IPS DF 4.7 (cell line): ENCODE measurements around the gene MRPS27.

Experiments
- DNase-seq: peaks from one replicate; pipeline ENCODE4 v3.0.0-alpha.2; 2013; ENCODE audit warnings: low spot score; ENCODE audit errors: extremely low read depth

MRPS27 gene

DNA sequence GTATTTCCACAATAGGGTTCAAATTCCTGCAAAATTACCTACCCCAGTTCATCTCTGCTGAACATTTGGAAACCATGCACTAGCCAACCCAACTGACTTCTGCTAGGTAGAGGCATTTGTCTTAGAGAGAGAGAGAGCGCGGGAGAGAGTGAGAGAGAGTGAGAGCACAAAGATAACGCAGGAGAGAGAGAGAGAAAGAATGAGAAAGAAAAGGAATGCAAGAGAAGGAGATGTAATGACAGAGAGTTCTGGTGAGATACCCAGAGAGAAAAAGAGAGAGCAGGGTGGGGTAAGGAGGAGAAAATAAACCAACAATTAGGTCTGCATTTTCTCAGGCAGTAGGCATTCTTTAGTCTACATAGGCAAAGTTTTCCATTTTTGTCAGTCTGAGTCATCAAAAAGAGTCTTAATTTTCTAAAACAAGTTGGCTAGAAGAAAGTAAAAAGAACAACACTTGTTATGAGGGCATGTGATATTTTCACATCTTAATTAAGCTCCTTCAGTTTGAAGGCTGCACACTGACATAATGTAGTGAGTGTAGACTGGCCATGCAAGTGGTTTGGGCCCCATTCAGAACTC lies 114.5 kb downstream of the MRPS27 start:
- no peak for DNase-seq

DNA sequence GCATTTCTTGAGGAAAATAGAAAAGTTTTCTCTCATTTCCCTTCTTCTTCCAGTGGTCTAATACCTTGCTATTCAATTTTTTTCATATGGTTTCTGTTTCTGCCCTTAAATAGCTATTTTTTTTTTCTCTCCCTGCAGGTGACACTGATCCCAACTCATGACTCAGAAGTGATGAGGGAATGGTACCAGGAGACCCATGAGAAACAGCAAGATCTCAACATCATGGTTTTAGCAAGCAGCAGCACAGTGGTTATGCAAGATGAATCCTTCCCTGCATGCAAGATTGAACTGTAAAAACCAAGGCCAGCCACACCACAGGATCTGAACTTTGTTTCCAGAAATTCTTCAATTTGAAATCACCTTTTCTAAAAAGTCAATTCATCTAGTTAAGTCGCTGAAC lies 115.1 kb downstream of the MRPS27 start:
- DNase-seq, result no peak

DNA sequence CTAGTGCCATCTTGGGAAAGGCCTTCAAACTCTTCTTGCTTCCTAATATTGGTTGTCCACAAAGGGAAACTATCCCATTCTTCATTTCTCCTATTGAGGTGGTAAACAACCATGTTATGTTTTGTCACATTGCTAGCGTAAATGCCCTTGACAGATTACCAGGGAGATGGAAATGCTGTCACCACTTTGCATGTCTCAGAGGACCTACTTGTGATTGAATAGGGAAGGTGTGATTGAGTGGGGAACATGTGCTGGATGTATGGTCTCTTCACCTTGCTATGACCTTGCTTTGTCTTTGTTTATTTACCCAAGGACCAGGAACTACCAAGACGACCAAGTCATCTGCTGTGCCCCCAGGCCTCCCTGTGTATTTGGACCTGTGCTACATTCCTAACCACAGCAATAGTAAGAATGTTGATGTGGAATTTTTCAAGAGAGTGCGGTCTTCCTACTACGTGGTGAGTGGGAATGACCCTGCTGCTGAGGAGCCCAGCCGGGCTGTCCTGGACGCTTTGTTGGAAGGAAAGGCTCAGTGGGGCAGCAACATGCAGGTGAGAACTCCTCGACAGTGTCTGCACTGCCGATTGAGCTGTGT lies 116.7 kb downstream of the MRPS27 start:
- DNase-seq, result no peak

DNA sequence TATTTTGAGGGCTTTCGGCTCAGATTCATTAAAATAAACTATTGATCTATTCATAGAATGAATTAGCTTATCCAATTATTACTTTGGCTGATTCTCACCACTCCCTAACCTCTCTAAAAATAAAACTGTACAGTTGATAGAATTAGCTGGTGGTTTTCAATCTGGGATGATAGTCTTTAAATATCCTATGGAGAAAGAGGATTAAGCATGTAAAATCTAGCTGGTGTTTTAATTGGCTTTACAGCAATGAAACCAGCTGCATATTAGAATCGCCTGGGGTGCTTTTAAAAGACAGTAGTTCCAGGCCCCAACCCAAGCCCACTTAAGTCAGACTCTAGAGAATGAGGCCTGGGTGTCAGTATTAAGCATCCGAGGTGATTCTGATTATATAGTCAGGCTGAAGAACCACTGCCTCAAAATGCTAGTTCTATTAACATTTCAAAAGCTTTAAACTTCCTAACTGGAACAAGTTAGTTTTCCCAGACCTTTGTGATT lies 117.7 kb downstream of the MRPS27 start:
- DNase-seq, result no peak

DNA sequence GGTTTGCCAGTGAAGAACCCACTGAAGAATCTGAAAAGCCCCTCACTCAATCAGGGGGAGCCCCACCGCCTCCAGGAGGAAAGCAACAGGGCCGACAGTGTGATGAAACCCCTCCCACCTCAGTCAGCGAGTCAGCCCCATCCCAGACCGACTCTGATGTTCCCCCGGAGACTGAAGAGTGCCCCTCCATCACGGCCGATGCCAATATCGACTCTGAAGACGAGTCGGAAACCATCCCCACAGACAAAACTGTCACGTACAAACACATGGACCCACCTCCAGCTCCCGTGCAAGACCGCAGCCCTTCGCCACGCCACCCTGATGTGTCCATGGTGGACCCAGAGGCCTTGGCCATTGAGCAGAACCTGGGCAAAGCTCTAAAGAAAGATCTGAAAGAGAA lies 120.4 kb downstream of the MRPS27 start:
- no peak for DNase-seq

DNA sequence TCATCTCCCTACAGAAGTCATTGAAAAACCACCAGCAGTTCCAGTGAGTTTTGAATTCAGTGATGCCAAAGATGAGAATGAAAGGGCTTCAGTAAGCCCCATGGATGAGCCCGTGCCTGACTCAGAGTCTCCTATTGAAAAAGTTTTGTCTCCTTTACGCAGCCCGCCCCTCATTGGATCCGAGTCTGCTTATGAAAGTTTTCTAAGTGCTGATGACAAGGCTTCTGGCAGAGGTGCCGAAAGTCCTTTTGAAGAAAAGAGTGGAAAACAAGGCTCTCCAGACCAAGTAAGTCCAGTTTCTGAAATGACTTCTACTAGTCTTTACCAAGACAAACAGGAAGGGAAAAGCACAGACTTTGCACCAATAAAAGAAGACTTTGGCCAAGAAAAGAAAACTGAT lies 122.6 kb downstream of the MRPS27 start:
- DNase-seq, result no peak

DNA sequence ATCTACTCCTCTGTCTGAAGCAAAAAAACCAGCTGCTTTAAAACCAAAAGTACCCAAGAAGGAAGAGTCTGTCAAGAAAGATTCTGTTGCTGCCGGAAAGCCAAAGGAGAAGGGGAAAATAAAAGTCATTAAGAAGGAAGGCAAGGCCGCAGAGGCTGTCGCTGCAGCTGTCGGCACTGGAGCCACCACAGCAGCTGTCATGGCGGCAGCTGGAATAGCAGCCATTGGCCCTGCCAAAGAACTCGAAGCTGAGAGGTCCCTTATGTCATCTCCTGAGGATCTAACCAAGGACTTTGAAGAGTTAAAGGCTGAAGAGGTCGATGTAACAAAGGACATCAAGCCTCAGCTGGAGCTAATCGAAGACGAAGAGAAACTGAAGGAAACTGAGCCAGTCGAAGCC lies 124.5 kb downstream of the MRPS27 start:
- no peak for DNase-seq

DNA sequence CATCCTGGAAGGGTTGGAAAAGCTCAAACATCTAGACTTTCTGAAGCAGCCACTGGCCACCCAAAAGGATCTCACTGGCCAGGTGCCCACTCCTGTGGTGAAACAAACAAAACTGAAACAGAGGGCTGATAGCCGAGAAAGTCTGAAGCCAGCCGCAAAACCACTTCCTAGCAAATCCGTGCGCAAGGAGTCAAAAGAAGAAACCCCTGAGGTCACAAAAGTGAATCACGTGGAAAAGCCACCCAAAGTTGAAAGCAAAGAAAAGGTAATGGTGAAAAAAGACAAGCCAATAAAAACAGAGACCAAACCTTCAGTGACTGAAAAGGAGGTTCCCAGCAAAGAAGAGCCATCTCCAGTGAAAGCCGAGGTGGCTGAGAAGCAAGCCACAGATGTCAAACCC lies 125.2 kb downstream of the MRPS27 start:
- DNase-seq, result no peak

DNA sequence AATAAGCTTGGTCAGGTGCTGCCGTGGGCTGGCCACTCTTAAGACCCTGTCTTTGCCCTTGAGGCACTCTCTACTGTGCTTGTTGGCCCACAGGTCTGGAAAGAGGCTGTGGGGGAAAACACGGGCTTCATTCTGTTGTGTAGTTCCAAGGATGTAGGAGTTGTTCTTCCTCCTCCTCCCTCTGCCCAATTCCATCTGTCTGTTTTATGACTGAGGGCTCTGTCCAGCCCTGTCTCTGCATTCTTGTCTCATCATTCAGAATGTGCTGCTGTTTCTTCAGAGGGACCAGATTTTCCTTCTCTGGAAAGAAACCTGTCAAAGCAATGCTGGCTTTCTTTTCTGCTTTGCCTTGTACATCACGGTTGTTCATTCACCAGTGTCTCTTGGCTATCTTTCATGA lies 128.6 kb downstream of the MRPS27 start:
- DNase-seq, result no peak

DNA sequence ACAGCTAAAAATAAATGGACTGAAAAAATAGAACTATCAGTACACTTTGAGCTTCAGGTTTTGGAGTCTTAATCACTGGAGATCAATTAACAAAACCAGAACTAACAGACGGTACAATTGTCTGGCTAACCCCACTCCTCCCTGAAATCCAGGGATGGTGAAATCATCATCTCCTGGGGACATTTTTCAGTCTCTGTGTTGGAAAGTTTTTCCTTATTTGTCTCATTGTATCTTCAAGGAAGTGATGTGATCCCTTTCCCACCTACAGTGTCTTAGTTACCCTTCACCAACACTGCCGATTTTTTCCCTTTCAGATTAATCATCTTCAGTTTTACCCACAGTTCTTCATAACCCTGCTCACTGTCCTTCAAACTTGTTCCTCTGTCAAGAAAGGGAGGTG lies 130.9 kb downstream of the MRPS27 start:
- DNase-seq, result no peak

DNA sequence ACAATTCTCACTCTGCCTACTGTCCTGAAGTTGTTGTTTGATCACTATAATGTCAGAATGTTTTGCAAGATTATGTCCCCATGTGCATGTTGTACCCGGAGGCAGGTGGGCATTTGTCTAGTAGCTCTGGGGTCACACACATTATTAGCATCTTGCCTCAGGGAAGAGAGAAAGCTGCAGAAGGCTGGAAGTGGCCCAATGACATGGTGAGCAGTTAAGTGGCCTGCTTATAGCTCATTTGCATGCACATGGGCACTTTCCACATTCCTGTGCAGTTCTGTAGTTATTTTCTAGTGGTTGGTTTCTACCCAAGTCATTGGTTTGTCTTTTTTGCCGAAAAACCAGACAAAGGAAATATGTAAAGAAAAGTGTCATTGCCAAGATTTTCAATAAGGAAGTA lies 131.9 kb downstream of the MRPS27 start:
- DNase-seq, result no peak

DNA sequence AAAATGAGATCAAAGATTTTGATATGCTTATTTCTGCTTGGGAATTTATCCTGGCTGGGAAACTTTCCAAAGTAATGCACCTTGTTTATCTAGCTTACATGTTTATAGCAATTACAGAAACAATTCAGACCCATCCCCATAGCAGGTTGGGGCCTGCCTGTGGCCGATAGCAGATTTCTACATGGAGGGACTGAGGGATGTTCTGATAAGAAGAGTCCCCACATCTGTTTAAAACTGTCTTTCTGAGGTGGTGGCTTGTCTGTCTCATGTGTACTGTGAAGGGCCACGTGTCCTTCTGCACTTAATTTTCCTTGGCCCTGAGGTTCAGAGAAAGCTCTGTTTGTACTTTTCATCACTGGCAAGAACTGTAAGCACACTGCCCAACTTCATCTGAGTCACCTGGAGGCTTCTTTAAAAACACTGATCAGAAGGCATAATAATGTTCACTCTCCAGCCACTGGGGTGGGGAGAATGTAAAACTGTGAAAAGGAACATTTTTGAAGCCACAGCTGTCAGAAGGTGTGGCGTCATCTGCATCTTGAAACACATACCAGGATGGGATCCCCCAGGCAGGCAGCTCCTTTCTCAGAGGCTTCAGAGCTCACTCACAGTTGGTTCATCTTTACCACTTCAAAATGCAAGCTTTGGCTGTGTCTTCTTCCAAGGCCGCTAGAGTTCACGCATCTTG lies 132.5 kb downstream of the MRPS27 start:
- no peak for DNase-seq

DNA sequence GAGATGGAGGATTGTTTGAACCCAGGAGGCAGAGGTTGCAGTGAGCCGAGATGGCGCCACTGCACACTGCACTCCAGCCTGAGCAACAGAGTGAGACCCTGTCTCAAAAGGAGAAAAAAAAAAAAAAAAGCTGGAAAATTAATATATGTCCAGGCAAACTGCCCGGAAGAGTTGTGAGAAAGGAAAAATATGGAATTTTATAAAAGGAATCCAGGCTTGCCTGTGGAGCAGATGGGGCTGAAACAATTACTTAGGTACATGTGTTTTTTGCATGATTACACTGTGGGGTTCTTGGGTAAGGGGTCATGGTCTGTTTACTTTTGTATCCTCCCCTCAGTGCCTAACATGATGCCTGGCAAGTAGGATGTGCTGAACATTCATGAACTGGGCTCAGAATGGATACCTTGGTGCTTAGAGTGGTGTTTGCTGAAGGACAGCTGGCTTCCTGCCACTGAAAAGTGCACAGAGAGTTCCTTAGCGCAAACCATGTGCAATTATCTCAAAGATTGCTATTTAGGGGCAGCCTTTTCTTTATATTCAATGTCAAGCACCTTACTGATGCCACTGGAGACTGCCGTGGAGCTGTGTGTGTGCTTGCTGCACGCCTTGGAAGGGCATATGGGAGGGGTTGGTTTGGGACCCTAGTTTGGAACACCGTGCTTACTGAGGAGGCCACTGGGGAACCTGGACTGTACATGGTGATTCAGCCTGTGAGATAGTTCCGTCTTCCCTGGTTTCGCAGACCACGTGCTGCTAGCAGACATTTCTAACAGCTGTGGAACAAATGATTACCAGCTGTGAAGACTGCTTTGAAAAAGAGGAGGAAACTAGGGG lies 134.3 kb downstream of the MRPS27 start:
- no peak for DNase-seq

DNA sequence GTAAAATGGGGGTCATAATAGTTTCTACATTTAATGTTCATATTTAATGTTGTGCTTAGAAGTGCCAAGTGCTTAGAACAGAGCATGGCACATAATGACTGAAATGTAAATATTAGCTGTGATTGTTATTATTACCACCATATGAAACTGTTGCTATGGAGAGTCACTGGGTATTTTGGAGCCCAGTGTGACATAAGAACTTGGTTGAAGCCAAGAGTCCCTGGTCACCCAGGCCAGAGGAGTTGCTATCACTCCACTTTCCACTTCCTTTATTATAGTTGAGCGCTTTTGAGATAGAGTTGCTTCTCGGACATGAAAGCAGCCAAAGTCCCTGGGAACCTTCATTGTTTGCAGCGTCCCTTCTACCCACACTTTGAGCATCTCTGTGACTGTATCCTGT lies 135.6 kb downstream of the MRPS27 start:
- no peak for DNase-seq

DNA sequence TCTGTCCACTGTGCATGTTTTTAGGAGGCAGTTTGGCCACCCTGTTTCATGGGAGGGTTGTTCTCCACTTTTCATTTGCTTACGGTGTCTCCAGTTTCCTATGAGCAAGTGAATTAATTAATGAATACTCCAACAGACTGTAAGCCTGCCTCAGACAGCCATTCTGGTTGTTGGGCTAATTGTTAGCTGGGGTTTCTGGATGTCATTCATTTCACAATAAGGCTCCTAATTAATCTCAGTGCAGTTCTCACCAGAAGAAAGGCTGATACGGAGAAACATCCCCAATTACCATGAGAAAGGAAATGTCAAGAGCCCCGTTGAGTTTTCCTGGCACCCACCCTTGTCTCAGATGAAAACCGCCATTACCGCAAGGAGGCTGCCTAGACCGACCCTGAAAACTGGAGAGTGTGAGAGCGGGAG lies 136.9 kb downstream of the MRPS27 start:
- no peak for DNase-seq

DNA sequence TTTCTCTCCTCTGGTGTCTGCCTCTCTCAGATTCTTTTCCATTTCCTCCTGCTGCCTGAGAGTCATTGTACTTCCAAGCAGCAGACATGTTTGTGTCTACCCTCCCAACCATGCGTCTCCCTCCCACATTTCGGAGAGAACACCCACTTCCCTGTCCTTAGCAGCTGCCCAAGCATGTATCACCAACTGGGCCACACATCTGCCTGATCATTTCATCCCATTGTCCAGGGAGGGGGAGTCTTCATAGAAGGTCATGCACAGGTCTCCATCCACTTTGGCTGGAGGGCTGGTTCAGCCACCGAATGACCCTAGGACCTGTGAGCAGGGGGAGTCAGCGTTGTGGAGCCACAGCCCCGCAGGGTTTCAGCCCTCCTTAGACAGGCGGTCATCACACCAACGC lies 137.4 kb downstream of the MRPS27 start:
- no peak for DNase-seq

DNA sequence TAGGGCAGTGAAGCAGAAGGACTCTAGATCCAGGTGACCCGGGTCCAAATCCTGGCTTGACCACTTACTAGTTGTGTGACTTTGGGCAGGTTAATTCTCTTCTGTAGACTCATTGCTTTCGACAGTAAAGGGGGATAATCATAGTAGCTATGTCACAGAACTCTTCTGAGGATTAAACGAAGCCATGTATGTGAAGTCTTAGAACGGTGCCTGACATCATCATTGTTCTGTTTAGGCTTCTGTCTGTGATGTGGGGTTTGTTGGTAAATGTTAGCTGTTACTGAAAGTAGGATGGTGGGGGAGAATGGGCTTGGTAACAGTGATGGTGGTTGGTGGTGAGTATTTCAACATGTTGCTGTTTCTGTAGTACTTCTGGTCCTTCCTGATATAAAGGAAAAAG lies 139.1 kb downstream of the MRPS27 start:
- DNase-seq, result no peak

DNA sequence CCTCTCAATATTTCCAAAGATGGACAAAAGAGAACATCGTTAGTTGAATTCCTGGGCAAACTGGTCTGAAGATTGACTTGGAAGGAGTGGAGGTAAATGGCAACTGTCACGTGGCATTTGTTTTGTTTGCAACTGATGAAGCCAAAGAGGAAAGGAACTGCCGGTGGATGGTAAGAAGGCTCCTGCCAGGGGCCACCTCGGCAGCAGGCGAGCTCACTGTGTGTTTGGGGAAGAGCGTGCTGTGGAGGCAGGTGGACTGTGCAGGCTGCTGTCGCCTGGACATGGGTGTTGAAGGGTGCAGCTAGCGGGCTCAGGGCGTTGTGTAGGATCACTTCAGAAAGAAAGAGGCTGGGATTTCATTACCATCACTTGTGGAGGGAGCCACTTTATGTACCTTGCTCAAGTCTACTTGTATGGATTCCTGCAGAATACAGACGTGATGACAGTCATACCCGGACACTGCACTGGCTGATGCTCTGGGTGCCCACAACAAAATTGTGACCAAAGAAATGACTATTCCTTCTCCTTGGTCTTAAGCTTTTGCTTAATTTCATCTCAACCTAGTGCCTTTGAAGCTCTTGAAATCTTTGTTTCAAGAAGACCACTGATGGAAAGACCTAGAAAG lies 140.1 kb downstream of the MRPS27 start:
- DNase-seq, result no peak

DNA sequence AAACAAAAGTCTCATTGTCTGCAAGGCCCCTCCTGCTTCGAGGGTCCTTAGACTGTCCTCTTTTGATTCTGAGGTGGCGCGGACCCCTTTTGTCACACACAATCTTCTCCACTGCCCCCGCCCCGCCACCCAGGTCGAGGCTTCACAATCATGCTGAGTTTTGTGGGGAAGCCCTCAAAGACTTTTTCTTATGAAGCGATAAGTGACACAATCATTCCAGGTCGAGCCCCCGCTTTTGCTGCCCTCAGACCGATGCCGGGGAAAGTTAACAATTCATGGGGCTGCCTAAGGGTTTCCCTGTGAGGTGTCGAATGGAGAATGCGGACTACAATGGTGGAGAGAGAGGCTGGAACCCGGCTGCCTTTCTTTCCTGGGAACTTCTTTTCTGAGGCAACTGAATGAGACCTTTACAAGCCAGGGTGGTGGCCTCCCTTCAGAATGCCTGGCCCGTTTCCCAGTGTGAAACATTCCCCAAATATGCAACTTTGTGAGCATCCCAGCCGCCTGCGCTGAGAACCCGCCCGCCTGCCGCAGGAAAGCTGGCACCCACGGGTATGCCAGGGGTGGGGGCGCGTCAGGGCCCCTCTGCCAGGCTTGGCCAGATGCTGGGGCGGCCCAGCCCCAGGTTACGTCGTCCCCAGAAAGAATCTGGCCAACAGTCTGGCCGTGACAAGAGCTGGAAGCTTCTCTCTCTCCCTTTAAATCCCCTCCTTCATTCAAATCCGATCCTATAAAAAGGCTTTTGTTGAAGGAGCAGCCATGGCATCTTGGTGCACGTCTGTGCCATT lies 140.8 kb downstream of the MRPS27 start:
- DNase-seq, result no peak

DNA sequence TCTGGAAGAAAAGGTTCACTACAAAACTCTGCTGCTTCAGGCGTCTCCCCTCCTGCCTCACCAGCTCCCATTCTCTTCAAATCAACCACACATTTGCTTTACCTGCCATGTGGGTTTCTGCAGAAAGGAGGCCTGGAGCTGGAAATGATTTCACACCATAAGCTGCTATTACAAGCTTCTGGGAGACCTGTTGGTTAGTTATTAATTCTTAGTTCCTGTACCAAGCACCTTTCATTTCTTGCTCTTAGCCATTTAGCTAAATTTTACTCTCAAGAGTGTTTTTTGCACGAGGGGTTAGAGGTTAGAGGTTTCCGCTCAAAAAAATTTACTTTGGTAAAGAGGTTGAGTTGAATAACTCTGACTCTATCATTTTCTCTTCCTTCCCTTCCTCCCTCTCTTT lies 142.5 kb downstream of the MRPS27 start:
- no peak for DNase-seq

DNA sequence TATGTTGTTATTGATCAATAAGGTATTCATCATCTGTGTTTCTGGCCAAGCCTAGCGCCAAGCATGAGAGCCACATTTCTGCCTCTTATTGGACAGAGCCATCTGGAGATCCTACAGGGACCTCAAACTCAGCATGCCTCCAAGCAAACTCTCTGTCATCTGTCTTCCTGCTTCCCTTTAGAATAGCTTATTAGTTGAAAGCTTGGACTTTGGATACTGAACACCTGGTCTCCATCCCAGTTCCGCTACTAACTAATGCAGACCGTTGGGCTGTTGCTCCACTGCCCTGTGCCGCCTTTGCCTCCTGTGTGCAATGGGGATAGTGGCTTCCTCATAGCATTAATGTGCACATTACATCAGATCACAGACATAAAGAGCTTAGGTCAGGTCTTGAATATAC lies 147.3 kb downstream of the MRPS27 start:
- no peak for DNase-seq
